ENCODE measurements around the gene TOR1A.

DNA sequence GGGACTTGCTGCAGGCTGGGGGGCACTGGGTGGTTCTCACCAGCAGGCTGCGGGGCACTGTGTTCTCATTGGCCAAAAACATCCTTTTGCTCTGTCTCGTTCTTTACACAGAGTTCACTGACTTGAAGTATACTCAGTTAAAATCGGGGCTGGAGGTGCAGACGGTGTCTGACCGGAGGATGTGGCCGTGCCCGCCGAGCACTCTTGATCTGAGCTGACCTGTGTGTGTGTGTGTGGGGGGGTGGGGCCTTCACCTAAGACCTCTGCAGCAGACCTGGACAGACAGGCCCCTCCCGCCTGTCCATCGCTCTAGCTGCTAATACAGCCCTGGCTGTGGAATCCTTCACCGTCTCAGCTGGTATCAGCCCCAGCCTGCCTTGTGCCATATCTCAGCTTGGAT lies 13.8 kb downstream of the TOR1A start:
- TF ChIP-seq EZH2 (IDR thresholded peaks at IDR 0.05; ENCODE audit: insufficient read depth, poor library complexity, severe bottlenecking) (no peak), EZH2phosphoT487 (IDR thresholded peaks at IDR 0.05; ENCODE audit: insufficient read depth, low read depth) (no peak)
